ENCODE measurements around the gene GSDMA. TPM values are rescaled to one million over a fixed set of nuclear protein-coding genes. Genes with fewer than 3 reads are reported as not detected.

Gene GSDMA
- total and polyA plus RNA-seq, 9 of the 15 experiments (the other 6 are each of a cell fraction or from before 2014, with no cell fraction given) = 0.04 to 0.13 (median 0.07) TPM; not detected in 2

- TF ChIP-seq ZNF449 (CRISPR knock-in tag; IDR thresholded peaks at IDR 0.05) (0 out of 2 replicates have a peak, but pooled peaks have one; percentile 28), NFE2 (IDR thresholded peaks at IDR 0.05; ENCODE audit: low read depth) (0 out of 2 replicates have a peak, but pooled peaks have one; percentile 16), ETV5 (CRISPR knock-in tag; IDR thresholded peaks at IDR 0.05; ENCODE audit: low read depth) (peak; percentile 43; the same call in 1 of the 2 replicates), MBD2 (IDR thresholded peaks at IDR 0.05; ENCODE audit: borderline replicate concordance, low read depth) (peak; percentile 96), SMARCC2 (IDR thresholded peaks at IDR 0.05; ENCODE audit: low read depth) (no peak), KDM4B (IDR thresholded peaks at IDR 0.05; ENCODE audit: borderline replicate concordance in 2 of 2, low read depth in 1 of 2) (no peak), ZMIZ1 (IDR thresholded peaks at IDR 0.05; ENCODE audit: low read depth in 2 of 2, low read length in 2 of 2) (0 out of 4 replicates have a peak, but pooled peaks of 1 of the 2 experiments have one; percentile 28), ZEB2 (IDR thresholded peaks at IDR 0.05) (0 out of 2 replicates have a peak, but pooled peaks have one; percentile 12), BCLAF1 (IDR thresholded peaks at IDR 0.05; ENCODE audit: borderline replicate concordance in 1 of 2, control insufficient read depth in 1 of 2, low read depth in 2 of 2, low read length in 1 of 2) (no peak), TCF7 (IDR thresholded peaks at IDR 0.05; ENCODE audit: borderline replicate concordance) (no peak), ZNF232 (CRISPR knock-in tag; IDR thresholded peaks at IDR 0.05) (no peak), KDM5B (IDR thresholded peaks at IDR 0.05; ENCODE audit: insufficient replicate concordance, low read depth, low read length) (peak; percentile 45), NRF1 (conservative IDR thresholded peaks at IDR 0.05 in 1 of 2, IDR thresholded peaks at IDR 0.05 in 1 of 2) (peak; percentile 65 to 73), KHSRP (IDR thresholded peaks at IDR 0.05) (peak; percentile 88), RAD51 (IDR thresholded peaks at IDR 0.05; ENCODE audit: borderline replicate concordance, low read depth) (no peak), ZBTB17 (CRISPR knock-in tag; IDR thresholded peaks at IDR 0.05) (peak; percentile 85), ZNF143 (CRISPR knock-in tag; IDR thresholded peaks at IDR 0.05) (peak; percentile 99), JUN (IDR thresholded peaks at IDR 0.05; ENCODE audit: borderline replicate concordance, low read depth, low read length) (peak; percentile 55; the same call in 1 of the 2 replicates), JUN (CRISPR knock-in tag; IDR thresholded peaks at IDR 0.05; ENCODE audit: borderline replicate concordance) (no peak)
Observed at GRCh38 chr17:39927101-39927928, 35.5 kb upstream of the GSDMA start, which contains the start of the genes LRRC3C and ORMDL3 (continued).

All from K562 (cell line).